ENCODE results near the gene H6PD. TPM values are rescaled to one million over a fixed set of nuclear protein-coding genes. Genes with fewer than 3 reads are reported as not detected.

The H6PD gene
- total and polyA plus RNA-seq, 9 of the 15 experiments (the other 6 are each of a cell fraction or from before 2014, with no cell fraction given) = 0.04 to 2.5 (median 0.95) TPM

DNA sequence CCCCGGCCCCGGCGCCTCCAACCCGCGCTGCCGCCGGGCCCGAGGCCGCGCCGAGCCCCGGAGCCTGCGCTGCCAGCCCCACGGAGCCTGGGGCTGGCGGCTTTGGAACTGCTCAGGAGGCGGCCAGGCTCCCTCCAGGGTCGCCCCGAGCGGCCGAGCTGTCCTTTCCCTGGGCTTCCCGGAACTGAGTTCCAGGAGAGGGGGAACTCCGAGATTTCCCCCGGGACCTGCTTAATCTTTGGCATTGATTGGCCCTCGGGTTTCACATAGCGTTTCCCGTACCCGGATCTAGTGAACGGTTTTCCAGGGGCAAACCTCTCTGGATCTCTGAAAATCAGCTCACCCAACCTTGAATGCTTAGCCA lies 504 bp downstream of the H6PD start (continued):
- no peak for TF ChIP-seq SUPT5H (IDR thresholded peaks at IDR 0.05)
- no peak for TF ChIP-seq SMARCA5 (IDR thresholded peaks at IDR 0.05)
- no peak for TF ChIP-seq CREBBP (IDR thresholded peaks at IDR 0.05; ENCODE audit: low read depth, low read length)
- TF ChIP-seq, protein P1, sequence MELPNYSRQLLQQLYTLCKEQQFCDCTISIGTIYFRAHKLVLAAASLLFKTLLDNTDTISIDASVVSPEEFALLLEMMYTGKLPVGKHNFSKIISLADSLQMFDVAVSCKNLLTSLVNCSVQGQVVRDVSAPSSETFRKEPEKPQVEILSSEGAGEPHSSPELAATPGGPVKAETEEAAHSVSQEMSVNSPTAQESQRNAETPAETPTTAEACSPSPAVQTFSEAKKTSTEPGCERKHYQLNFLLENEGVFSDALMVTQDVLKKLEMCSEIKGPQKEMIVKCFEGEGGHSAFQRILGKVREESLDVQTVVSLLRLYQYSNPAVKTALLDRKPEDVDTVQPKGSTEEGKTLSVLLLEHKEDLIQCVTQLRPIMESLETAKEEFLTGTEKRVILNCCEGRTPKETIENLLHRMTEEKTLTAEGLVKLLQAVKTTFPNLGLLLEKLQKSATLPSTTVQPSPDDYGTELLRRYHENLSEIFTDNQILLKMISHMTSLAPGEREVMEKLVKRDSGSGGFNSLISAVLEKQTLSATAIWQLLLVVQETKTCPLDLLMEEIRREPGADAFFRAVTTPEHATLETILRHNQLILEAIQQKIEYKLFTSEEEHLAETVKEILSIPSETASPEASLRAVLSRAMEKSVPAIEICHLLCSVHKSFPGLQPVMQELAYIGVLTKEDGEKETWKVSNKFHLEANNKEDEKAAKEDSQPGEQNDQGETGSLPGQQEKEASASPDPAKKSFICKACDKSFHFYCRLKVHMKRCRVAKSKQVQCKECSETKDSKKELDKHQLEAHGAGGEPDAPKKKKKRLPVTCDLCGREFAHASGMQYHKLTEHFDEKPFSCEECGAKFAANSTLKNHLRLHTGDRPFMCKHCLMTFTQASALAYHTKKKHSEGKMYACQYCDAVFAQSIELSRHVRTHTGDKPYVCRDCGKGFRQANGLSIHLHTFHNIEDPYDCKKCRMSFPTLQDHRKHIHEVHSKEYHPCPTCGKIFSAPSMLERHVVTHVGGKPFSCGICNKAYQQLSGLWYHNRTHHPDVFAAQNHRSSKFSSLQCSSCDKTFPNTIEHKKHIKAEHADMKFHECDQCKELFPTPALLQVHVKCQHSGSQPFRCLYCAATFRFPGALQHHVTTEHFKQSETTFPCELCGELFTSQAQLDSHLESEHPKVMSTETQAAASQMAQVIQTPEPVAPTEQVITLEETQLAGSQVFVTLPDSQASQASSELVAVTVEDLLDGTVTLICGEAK (IDR thresholded peaks at IDR 0.05) = 0 out of 2 replicates have a peak, but pooled peaks have one; percentile 51
- TF ChIP-seq, protein P1 (CRISPR knock-in tag; IDR thresholded peaks at IDR 0.05) = no peak
- TF ChIP-seq FOXO4 (CRISPR knock-in tag; IDR thresholded peaks at IDR 0.05) = no peak
- no peak for TF ChIP-seq KAT8 (IDR thresholded peaks at IDR 0.05; ENCODE audit: low read depth)
- no peak for TF ChIP-seq ZNF830 (CRISPR knock-in tag; IDR thresholded peaks at IDR 0.05)
